ENCODE measurements around the gene SUSD1.
"Not testable (repeated sequence)": the region's sequence is repeated elsewhere in the genome, so short reads cannot be mapped to it uniquely, and the experiment has no call there.

SUSD1 gene

GRCh38 chr9:112081918-112082729 is 93.0 kb downstream of the SUSD1 start:
- in situ Hi-C loops (cut with HindIII; ENCODE audit: low pct_ligation_motif_present, low pct_unique_long_range_greater_than_20kb, low sequenced_read_pairs): no loop called here
- no peak for DNase-seq

GRCh38 chr9:112080831-112081542 is 94.1 kb downstream of the SUSD1 start:
- in situ Hi-C loops (cut with HindIII; ENCODE audit: low pct_ligation_motif_present, low pct_unique_long_range_greater_than_20kb, low sequenced_read_pairs): no loop called here
- no peak for DNase-seq

- no peak for DNase-seq
- in situ Hi-C loops (cut with HindIII; ENCODE audit: low pct_ligation_motif_present, low pct_unique_long_range_greater_than_20kb, low sequenced_read_pairs): no loop called here
Measured at GRCh38 chr9:112078432-112078831, 96.7 kb downstream of the SUSD1 start.

GRCh38 chr9:112076814-112077213 is 98.3 kb downstream of the SUSD1 start:
- DNase-seq: no peak
- in situ Hi-C loops (cut with HindIII; ENCODE audit: low pct_ligation_motif_present, low pct_unique_long_range_greater_than_20kb, low sequenced_read_pairs): no loop called here

GRCh38 chr9:112075009-112075378 is 100.1 kb downstream of the SUSD1 start:
- in situ Hi-C loops (cut with HindIII; ENCODE audit: low pct_ligation_motif_present, low pct_unique_long_range_greater_than_20kb, low sequenced_read_pairs): no loop called here

GRCh38 chr9:112074250-112075008 is 100.7 kb downstream of the SUSD1 start:
- DNase-seq: peak; percentile 86
- in situ Hi-C loops (cut with HindIII; ENCODE audit: low pct_ligation_motif_present, low pct_unique_long_range_greater_than_20kb, low sequenced_read_pairs): loop anchor here (25.0 kb wide), 1 partner anchor 312 kb away; no protein-coding TSS in a partner anchor

More at GRCh38 chr9:112075009-112075378, 100.1 kb downstream of the SUSD1 start:
- DNase-seq: no peak

GRCh38 chr9:112073639-112074173 is 101.4 kb downstream of the SUSD1 start:
- not testable (repeated sequence) for DNase-seq
- in situ Hi-C loops (cut with HindIII; ENCODE audit: low pct_ligation_motif_present, low pct_unique_long_range_greater_than_20kb, low sequenced_read_pairs): loop anchor here (25.0 kb wide), 1 partner anchor 311 kb away; no protein-coding TSS in a partner anchor

GRCh38 chr9:112072721-112073638 is 102.1 kb downstream of the SUSD1 start:
- DNase-seq: no peak

GRCh38 chr9:112069318-112070169 is 105.6 kb downstream of the SUSD1 start:
- DNase-seq: no peak
- in situ Hi-C loops (cut with HindIII; ENCODE audit: low pct_ligation_motif_present, low pct_unique_long_range_greater_than_20kb, low sequenced_read_pairs): loop anchor here (25.0 kb wide), 1 partner anchor 307 kb away; no protein-coding TSS in a partner anchor

More at GRCh38 chr9:112072721-112073638, 102.1 kb downstream of the SUSD1 start:
- in situ Hi-C loops (cut with HindIII; ENCODE audit: low pct_ligation_motif_present, low pct_unique_long_range_greater_than_20kb, low sequenced_read_pairs): loop anchor here (25.0 kb wide), 1 partner anchor 311 kb away; no protein-coding TSS in a partner anchor

- no peak for DNase-seq
- in situ Hi-C loops (cut with HindIII; ENCODE audit: low pct_ligation_motif_present, low pct_unique_long_range_greater_than_20kb, low sequenced_read_pairs): loop anchor here (25.0 kb wide), 1 partner anchor 304 kb away; no protein-coding TSS in a partner anchor
Measured at GRCh38 chr9:112065806-112066606, 109.1 kb downstream of the SUSD1 start.

GRCh38 chr9:112064871-112065270 is 110.2 kb downstream of the SUSD1 start:
- DNase-seq: no peak
- in situ Hi-C loops (cut with HindIII; ENCODE audit: low pct_ligation_motif_present, low pct_unique_long_range_greater_than_20kb, low sequenced_read_pairs): loop anchor here (25.0 kb wide), 1 partner anchor 303 kb away; no protein-coding TSS in a partner anchor

GRCh38 chr9:112063586-112063985 is 111.5 kb downstream of the SUSD1 start:
- DNase-seq: no peak
- in situ Hi-C loops (cut with HindIII; ENCODE audit: low pct_ligation_motif_present, low pct_unique_long_range_greater_than_20kb, low sequenced_read_pairs): loop anchor here (25.0 kb wide), 1 partner anchor 301 kb away; no protein-coding TSS in a partner anchor

- no peak for DNase-seq
- in situ Hi-C loops (cut with HindIII; ENCODE audit: low pct_ligation_motif_present, low pct_unique_long_range_greater_than_20kb, low sequenced_read_pairs): loop anchor here (25.0 kb wide), 1 partner anchor 301 kb away; no protein-coding TSS in a partner anchor
Measured at GRCh38 chr9:112063151-112063550, 111.9 kb downstream of the SUSD1 start.

- in situ Hi-C loops (cut with HindIII; ENCODE audit: low pct_ligation_motif_present, low pct_unique_long_range_greater_than_20kb, low sequenced_read_pairs): loop anchor here (25.0 kb wide), 1 partner anchor 299 kb away; no protein-coding TSS in a partner anchor
- DNase-seq: peak; percentile 88
Measured at GRCh38 chr9:112061152-112061740, 113.9 kb downstream of the SUSD1 start.

GRCh38 chr9:112059966-112060320 is 115.2 kb downstream of the SUSD1 start:
- in situ Hi-C loops (cut with HindIII; ENCODE audit: low pct_ligation_motif_present, low pct_unique_long_range_greater_than_20kb, low sequenced_read_pairs): loop anchor here (25.0 kb wide), 1 partner anchor 298 kb away; no protein-coding TSS in a partner anchor
- no peak for DNase-seq

All from ACHN (cell line).